Stimulated activated CD8-positive, alpha-beta memory T cell treated with anti-CD3 and anti-CD28 coated beads, Interleukin-12 subunit alpha, Interleukin-12 subunit beta, amount 100 ng/mL, for 4 hours (primary cell): ENCODE results near the gene POLQ.
A peak's percentile ranks its signal among the peaks of the same experiment; 100 is the strongest.
"Not testable (repeated sequence)": the region's sequence is repeated elsewhere in the genome, so short reads cannot be mapped to it uniquely, and the experiment has no call there.

ENCODE experiments used
- DNase-seq: peaks from one replicate; pipeline ENCODE4 v3.0.0-alpha.2; 2020; ENCODE audit warnings: low read depth

POLQ gene

GRCh38 chr3:121508389-121508788 lies 37.4 kb downstream of the POLQ start:
- DNase-seq, result no peak

- DNase-seq, result no peak
Observed at GRCh38 chr3:121505256-121505655, 40.5 kb downstream of the POLQ start.

GRCh38 chr3:121504618-121505017 lies 41.2 kb downstream of the POLQ start:
- DNase-seq, result no peak

- no peak for DNase-seq
Observed at GRCh38 chr3:121496786-121497185, 49.0 kb downstream of the POLQ start.

GRCh38 chr3:121493431-121493830 lies 52.4 kb downstream of the POLQ start:
- no peak for DNase-seq

GRCh38 chr3:121491683-121492320 lies 54.0 kb downstream of the POLQ start:
- no peak for DNase-seq

GRCh38 chr3:121490161-121490560 lies 55.6 kb downstream of the POLQ start:
- DNase-seq, result no peak

GRCh38 chr3:121488628-121489027 lies 57.2 kb downstream of the POLQ start:
- no peak for DNase-seq

- no peak for DNase-seq
Observed at GRCh38 chr3:121483290-121483689, 62.5 kb downstream of the POLQ start.

- DNase-seq, result no peak
Observed at GRCh38 chr3:121482660-121483059, 63.1 kb downstream of the POLQ start.

GRCh38 chr3:121481106-121481880 lies 64.5 kb downstream of the POLQ start:
- no peak for DNase-seq

GRCh38 chr3:121477589-121477988 lies 68.2 kb downstream of the POLQ start:
- no peak for DNase-seq

GRCh38 chr3:121473001-121473400 lies 72.8 kb downstream of the POLQ start:
- DNase-seq, result no peak

GRCh38 chr3:121467085-121467484 lies 78.7 kb downstream of the POLQ start:
- DNase-seq, result no peak

GRCh38 chr3:121463745-121464144 lies 82.0 kb downstream of the POLQ start:
- DNase-seq, result no peak

- no peak for DNase-seq
Observed at GRCh38 chr3:121462565-121462964, 83.2 kb downstream of the POLQ start.

GRCh38 chr3:121451752-121452151 lies 94.0 kb downstream of the POLQ start:
- not testable (repeated sequence) for DNase-seq

- DNase-seq, result no peak
Observed at GRCh38 chr3:121443456-121443855, 102.3 kb downstream of the POLQ start.

GRCh38 chr3:121436641-121437040 lies 109.1 kb downstream of the POLQ start:
- DNase-seq, result no peak

- no peak for DNase-seq
Observed at GRCh38 chr3:121436074-121436473, 109.7 kb downstream of the POLQ start.

GRCh38 chr3:121431726-121432517 lies 113.9 kb downstream of the POLQ start:
- peak; percentile 1 for DNase-seq

- no peak for DNase-seq
Observed at GRCh38 chr3:121430664-121431215, 115.0 kb downstream of the POLQ start.

GRCh38 chr3:121424549-121424948 lies 121.2 kb downstream of the POLQ start:
- DNase-seq, result no peak
